Left lung (tissue), 10 donors: ENCODE data around the gene URI1. TPM values are rescaled to one million over a fixed set of nuclear protein-coding genes. Genes with fewer than 3 reads are reported as not detected.

Experiments used
- ATAC-seq: fragments of 200-7000 bp; cut with Tn5 transposase; one replicate; pipeline ENCODE4 v1.9.1; 2020; ENCODE audit warnings: moderate library complexity
- DNase-seq, 4 donors: peaks; one replicate each; pipeline ENCODE4 v3.0.0-alpha.2; 2013 to 2020
- H3K27ac ChIP-seq, 2 donors: fragments of 200-600 bp; sonication (generic) in 1 of 2; one replicate each; pipeline versions ENCODE4 v1.5.0 to v1.8.0; 2020 to 2021
- H3K27me3 ChIP-seq, 2 donors: fragments of 200-600 bp; sonication (generic) in 1 of 2; one replicate each; pipeline versions ENCODE4 v1.5.0 to v1.8.0; 2020 to 2021
- H3K36me3 ChIP-seq, 2 donors: fragments of 200-600 bp; sonication (generic) in 1 of 2; one replicate each; pipeline versions ENCODE4 v1.5.0 to v1.8.0; 2020 to 2021
- H3K4me1 ChIP-seq, 2 donors: fragments of 200-600 bp; one replicate each; pipeline ENCODE4 v1.8.0; 2021
- H3K4me3 ChIP-seq, 2 donors: fragments of 200-600 bp; sonication (generic) in 1 of 2; one replicate each; pipeline versions ENCODE4 v1.5.0 to v1.8.0; 2020 to 2021; ENCODE audit warnings: mild to moderate bottlenecking in 1 of 2
- H3K9me3 ChIP-seq, 2 donors: fragments of 200-600 bp; sonication (generic) in 1 of 2; one replicate each; pipeline versions ENCODE4 v1.5.0 to v1.8.0; 2020 to 2021
- intact Hi-C, 2 donors: fragments of 100-400 bp; cut with DNase I; formaldehyde crosslinking; loops; one replicate each; pipeline versions ENCODE4 v1.11.2 to v1.14.2; 2022
- polyA plus RNA-seq, 6 donors: library from polyadenylated mRNA; unstranded; fragments of 120-200 nt; gene quantifications; one replicate each; pipeline ENCODE4 v1.2.1, GENCODE V29; 2013; ENCODE audit not compliant: insufficient read length in 6 of 6
- total RNA-seq, 2 donors: library from RNA; stranded (reverse); fragmentation: NEBNext Ultra II Directional; extraction: Animal tissue kit (Norgen Biotek cat#: 25700); gene quantifications; one replicate each; pipeline ENCODE4 v1.2.1, GENCODE V29; 2021
- TF ChIP-seq, protein P1 (sequence below), 2 donors: fragments of 200-600 bp; sonication (generic) in 1 of 2; IDR thresholded peaks; one replicate each; pipeline versions ENCODE4 v1.5.0 to v1.8.0; 2021; ENCODE audit warnings: antibody characterized with exemption in 2 of 2
- donor health status: DM: no; HTN: yes; CAD: no.
- donor health status: DM: no; HTN: no; CAD: no.

The URI1 gene
- total and polyA plus RNA-seq, 8 donors, result 36.3 to 104 (median 97.2) TPM

DNA sequence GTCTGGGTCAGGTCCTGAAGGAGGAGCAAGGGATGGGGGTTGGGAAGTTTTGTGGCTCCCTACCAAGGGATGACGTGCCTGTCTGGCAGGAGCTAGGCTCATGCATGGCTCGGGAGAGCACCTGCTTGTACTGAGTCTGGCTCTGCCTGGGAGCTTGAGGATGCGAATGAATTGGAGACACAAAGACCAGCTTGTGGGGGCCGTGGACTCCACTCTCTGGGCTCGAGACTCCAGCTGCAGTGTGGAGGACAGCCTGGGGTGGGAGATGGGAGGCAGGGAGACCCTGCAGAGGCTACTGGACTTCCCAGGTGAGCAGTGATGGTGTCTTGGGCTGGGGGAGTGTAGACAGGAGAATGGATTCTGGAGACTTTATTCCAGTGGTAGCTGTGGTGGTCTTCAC, 15.2 kb upstream of the URI1 start:
- TF ChIP-seq, protein P1, sequence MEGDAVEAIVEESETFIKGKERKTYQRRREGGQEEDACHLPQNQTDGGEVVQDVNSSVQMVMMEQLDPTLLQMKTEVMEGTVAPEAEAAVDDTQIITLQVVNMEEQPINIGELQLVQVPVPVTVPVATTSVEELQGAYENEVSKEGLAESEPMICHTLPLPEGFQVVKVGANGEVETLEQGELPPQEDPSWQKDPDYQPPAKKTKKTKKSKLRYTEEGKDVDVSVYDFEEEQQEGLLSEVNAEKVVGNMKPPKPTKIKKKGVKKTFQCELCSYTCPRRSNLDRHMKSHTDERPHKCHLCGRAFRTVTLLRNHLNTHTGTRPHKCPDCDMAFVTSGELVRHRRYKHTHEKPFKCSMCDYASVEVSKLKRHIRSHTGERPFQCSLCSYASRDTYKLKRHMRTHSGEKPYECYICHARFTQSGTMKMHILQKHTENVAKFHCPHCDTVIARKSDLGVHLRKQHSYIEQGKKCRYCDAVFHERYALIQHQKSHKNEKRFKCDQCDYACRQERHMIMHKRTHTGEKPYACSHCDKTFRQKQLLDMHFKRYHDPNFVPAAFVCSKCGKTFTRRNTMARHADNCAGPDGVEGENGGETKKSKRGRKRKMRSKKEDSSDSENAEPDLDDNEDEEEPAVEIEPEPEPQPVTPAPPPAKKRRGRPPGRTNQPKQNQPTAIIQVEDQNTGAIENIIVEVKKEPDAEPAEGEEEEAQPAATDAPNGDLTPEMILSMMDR (IDR thresholded peaks at IDR 0.05), result no peak
- H3K4me3 ChIP-seq, result no peak overlapping the region
- no peak overlapping the region for H3K27ac ChIP-seq
- H3K36me3 ChIP-seq, result no peaks in the 10 kb centered on the region
- ATAC-seq, result no peak
- no peaks in the 10 kb centered on the region for H3K4me1 ChIP-seq
- intact Hi-C loops, result no loop called here
- no peaks in the 10 kb centered on the region for H3K27me3 ChIP-seq
- no peaks in the 10 kb centered on the region for H3K9me3 ChIP-seq
- no peak for DNase-seq

DNA sequence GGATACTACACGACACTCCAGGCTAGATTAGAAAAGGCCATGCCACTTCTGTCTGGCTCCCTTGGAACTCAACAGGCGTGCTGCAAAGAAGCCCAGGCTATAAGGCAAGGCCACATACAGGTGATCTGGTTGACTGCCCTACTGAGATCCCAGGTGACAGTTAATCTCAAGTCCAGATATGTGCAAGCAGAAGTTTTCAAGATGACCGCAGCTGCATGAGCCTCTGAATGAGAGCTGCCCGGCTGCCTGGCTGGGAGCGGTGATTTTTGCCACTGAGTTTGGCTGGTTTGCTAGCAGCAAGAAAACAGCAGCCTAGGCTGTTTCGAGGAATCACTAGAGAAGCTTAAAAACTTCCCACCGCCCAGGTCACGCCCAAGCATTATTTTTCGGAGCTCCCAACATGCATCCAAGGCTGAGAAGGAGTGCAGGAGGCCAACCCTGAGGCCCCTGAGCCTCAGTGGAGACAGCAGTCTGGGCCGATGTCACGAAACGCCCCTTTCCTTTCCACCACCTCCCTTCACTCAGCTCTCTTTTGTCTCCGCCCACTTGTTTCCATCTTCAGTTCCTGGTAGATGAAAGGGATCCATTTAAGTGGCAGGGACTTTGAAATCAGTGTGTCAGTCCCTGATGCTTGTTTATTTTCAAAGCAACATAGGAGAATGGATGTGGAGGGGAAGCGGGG, 14.0 kb upstream of the URI1 start:
- no peaks in the 10 kb centered on the region for H3K27me3 ChIP-seq
- H3K4me3 ChIP-seq, result no peak overlapping the region
- no peaks in the 10 kb centered on the region for H3K4me1 ChIP-seq
- TF ChIP-seq, protein P1 (IDR thresholded peaks at IDR 0.05), result no peak
- no peaks in the 10 kb centered on the region for H3K36me3 ChIP-seq
- DNase-seq (no peak), ATAC-seq (no peak)
- no peaks in the 10 kb centered on the region for H3K9me3 ChIP-seq
- no peak overlapping the region for H3K27ac ChIP-seq
- intact Hi-C loops, result no loop called here

DNA sequence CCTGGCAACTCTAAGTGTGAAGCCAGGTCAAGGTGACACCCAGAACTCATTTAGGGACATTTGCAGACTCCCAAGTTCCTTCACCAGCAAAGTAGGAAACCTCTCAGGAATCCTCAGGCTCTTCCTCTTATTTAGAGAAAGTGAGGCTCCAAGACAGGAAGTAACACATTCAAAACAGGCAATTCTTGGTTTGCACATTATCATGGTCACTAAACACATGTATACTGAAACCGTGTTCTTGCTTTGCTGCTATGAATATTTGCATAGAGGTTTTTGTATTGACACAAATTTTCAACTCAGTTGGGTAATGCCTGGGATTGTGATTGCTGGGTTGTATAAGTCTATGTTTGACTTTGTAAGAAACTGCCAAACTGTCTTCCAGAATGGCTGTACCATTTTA, 13.2 kb upstream of the URI1 start:
- no peak for DNase-seq
- no peak overlapping the region for H3K4me3 ChIP-seq
- TF ChIP-seq, protein P1 (IDR thresholded peaks at IDR 0.05), result no peak
- H3K9me3 ChIP-seq, result no peaks in the 10 kb centered on the region
- no peak for ATAC-seq
- H3K36me3 ChIP-seq, result no peaks in the 10 kb centered on the region
- no peaks in the 10 kb centered on the region for H3K27me3 ChIP-seq
- no peak overlapping the region for H3K27ac ChIP-seq
- intact Hi-C loops, result no loop called here
- H3K4me1 ChIP-seq, result no peaks in the 10 kb centered on the region

DNA sequence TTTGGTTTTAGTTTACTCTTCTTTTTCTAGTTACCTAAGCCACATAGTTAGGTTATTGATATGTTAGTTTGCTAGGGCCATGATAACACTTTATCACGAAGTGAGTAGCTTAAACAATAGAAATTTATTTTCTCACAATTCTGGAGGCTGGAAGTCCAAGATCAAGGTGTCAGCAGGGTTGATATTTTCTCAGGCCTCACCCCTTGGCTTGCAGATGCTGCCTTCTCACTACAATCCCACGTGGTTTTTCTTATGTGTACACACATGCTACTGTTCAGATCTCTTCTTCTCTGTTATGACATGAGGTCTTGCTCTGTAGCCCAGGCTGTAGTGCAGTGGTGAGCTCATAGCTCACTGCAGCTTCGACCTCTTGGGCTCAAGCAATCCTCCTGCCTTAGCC, 7.8 kb upstream of the URI1 start:
- H3K27ac ChIP-seq, result no peak overlapping the region
- H3K9me3 ChIP-seq, result peaks cover 0 to 26% of the 10 kb centered on the region in 2 donors
- H3K4me1 ChIP-seq, result no peaks in the 10 kb centered on the region
- DNase-seq (no peak), ATAC-seq (no peak)
- H3K27me3 ChIP-seq, result no peaks in the 10 kb centered on the region
- intact Hi-C loops, result no loop called here
- no peaks in the 10 kb centered on the region for H3K36me3 ChIP-seq
- no peak overlapping the region for H3K4me3 ChIP-seq
- TF ChIP-seq, protein P1 (IDR thresholded peaks at IDR 0.05), result no peak

DNA sequence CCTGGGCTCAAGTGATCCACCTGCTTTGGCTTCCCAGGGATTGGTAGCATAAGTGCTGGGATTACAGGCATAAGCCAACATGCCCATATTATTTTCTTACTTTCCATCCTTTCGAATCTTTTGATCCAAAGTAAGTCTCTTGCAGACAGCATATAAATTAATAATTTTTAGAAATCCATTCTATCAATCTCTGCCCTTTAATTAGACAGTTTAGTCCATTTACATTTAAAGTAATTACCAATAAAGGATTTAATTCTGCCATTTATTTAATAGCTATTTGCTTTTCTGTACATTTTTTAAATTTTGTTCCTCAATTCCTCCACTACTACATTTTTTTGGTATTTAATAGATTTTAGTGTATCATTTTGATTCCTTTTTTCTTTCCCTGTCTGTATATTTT, 7.3 kb upstream of the URI1 start:
- no peak overlapping the region for H3K27ac ChIP-seq
- peaks cover 0 to 26% of the 10 kb centered on the region in 2 donors for H3K9me3 ChIP-seq
- TF ChIP-seq, protein P1 (IDR thresholded peaks at IDR 0.05), result no peak
- H3K36me3 ChIP-seq, result no peaks in the 10 kb centered on the region
- H3K4me3 ChIP-seq, result no peak overlapping the region
- ATAC-seq (no peak), DNase-seq (no peak)
- intact Hi-C loops, result no loop called here
- H3K4me1 ChIP-seq, result no peaks in the 10 kb centered on the region
- H3K27me3 ChIP-seq, result no peaks in the 10 kb centered on the region
